Body of pancreas (tissue), 4 donors: ENCODE measurements around the gene C3orf20. TPM values are rescaled to one million over a fixed set of nuclear protein-coding genes. Genes with fewer than 3 reads are reported as not detected.

Experiments
- ATAC-seq: fragments of 150-250 bp; one replicate; pipeline ENCODE4 v1.9.1; 2016
- DNase-seq, 4 donors: peaks; one replicate each; pipeline ENCODE4 v3.0.0-alpha.2; 2019
- H3K27ac ChIP-seq, 4 donors: fragments of 200-600 bp; sonication (generic); 1 replicate in 3 of 4; 2 replicates in 1 of 4; pipeline versions ENCODE4 v1.5.1 to v1.6.1; 2016 to 2019; ENCODE audit warnings: mild to moderate bottlenecking in 1 of 4, mixed read lengths in 1 of 4, moderate library complexity in 1 of 4
- H3K27me3 ChIP-seq, 2 donors: fragments of 200-600 bp; sonication (generic); one replicate each; pipeline ENCODE4 v1.6.0; 2016; ENCODE audit warnings: mild to moderate bottlenecking in 1 of 2
- H3K36me3 ChIP-seq, 2 donors: fragments of 200-600 bp; sonication (generic); replicated peaks in 1 of 2; 2 replicates each; pipeline ENCODE4 v1.5.1; 2016; ENCODE audit warnings: low read depth in 2 of 2; ENCODE audit not compliant: insufficient read depth in 1 of 2
- H3K4me1 ChIP-seq: fragments of 200-600 bp; sonication (generic); one replicate; pipeline ENCODE4 v1.6.0; 2016
- H3K4me3 ChIP-seq, 2 donors: fragments of 200-600 bp; sonication (generic); 1 replicate in 1 of 2; 2 replicates in 1 of 2; pipeline ENCODE4 v1.5.1; 2016 to 2019
- H3K9me3 ChIP-seq, 3 donors: fragments of 200-600 bp; sonication (generic); 1 replicate in 2 of 3; 2 replicates in 1 of 3; pipeline ENCODE4 v1.5.1; 2016
- POLR2A ChIP-seq, 3 donors: fragments of 450-650 bp; IDR thresholded peaks; one replicate each; pipeline ENCODE4 v1.6.1; 2016; ENCODE audit warnings: antibody characterized with exemption in 3 of 3, mild to moderate bottlenecking in 2 of 3
- WGBS, 2 donors: methylation state at CpG; one replicate each; pipeline ENCODE4 v1.1.5; 2017; 5-methylcytosine and 5-hydroxymethylcytosine counted together
- intact Hi-C: fragments of 100-400 bp; cut with DNase I; formaldehyde crosslinking; loops from one replicate; pipeline ENCODE4 v1.15.1; 2023
- total RNA-seq, 2 donors: library from RNA; depleted of rRNA; stranded (reverse); fragments of >200 nt; gene quantifications; one replicate each; pipeline ENCODE4 v1.1.0, GENCODE V29; 2016
- TF ChIP-seq, protein P1 (sequence below), 7 experiments: fragments of 450-650 bp in 4 of 7; fragments of 200-600 bp in 3 of 7; sonication (generic) in 3 of 7; IDR thresholded peaks; one replicate each; pipeline ENCODE4 v1.5.1; 2016 to 2019; ENCODE audit warnings: antibody characterized with exemption in 7 of 7

Gene C3orf20
- total RNA-seq, 2 donors from 2014 or later, result not detected

DNA sequence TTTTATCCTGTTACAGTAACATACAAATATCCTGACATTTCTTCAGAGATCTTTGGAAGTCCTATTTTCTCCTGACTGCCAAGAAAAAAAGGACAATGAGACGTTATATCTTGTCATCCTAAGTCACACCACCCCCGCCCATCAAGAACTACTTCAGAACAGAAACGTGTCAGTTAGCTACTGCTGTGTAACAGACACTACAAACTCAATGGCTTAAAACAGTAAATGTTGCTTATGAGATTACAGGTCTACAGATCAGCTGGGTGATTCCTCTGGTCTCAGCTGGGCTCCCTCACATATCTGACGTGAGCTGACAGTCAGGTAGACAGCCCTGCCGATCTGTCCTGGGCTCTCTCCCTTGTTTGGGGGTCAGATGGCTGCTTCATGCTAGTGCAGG is 43.8 kb upstream of the C3orf20 start:
- Histone ChIP-seq H3K27me3 (no peaks in the 10 kb centered on the region), H3K9me3 (no peaks in the 10 kb centered on the region), H3K4me3 (no peak overlapping the region), H3K27ac (no peak overlapping the region), H3K4me1 (no peaks in the 10 kb centered on the region), H3K36me3 (no peaks in the 10 kb centered on the region)
- DNase-seq (no peak), ATAC-seq (no peak)
- intact Hi-C loops, result loop anchor here (10.0 kb wide), 1 partner anchor 284 kb away; no protein-coding TSS in a partner anchor
- WGBS, 2 donors, result 84 to 88% methylated on average over 4 to 5 of the region's 5 CpGs
- no peak for TF ChIP-seq POLR2A (IDR thresholded peaks at IDR 0.05)
- TF ChIP-seq, protein P1, sequence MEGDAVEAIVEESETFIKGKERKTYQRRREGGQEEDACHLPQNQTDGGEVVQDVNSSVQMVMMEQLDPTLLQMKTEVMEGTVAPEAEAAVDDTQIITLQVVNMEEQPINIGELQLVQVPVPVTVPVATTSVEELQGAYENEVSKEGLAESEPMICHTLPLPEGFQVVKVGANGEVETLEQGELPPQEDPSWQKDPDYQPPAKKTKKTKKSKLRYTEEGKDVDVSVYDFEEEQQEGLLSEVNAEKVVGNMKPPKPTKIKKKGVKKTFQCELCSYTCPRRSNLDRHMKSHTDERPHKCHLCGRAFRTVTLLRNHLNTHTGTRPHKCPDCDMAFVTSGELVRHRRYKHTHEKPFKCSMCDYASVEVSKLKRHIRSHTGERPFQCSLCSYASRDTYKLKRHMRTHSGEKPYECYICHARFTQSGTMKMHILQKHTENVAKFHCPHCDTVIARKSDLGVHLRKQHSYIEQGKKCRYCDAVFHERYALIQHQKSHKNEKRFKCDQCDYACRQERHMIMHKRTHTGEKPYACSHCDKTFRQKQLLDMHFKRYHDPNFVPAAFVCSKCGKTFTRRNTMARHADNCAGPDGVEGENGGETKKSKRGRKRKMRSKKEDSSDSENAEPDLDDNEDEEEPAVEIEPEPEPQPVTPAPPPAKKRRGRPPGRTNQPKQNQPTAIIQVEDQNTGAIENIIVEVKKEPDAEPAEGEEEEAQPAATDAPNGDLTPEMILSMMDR (IDR thresholded peaks at IDR 0.05), result no peak

DNA sequence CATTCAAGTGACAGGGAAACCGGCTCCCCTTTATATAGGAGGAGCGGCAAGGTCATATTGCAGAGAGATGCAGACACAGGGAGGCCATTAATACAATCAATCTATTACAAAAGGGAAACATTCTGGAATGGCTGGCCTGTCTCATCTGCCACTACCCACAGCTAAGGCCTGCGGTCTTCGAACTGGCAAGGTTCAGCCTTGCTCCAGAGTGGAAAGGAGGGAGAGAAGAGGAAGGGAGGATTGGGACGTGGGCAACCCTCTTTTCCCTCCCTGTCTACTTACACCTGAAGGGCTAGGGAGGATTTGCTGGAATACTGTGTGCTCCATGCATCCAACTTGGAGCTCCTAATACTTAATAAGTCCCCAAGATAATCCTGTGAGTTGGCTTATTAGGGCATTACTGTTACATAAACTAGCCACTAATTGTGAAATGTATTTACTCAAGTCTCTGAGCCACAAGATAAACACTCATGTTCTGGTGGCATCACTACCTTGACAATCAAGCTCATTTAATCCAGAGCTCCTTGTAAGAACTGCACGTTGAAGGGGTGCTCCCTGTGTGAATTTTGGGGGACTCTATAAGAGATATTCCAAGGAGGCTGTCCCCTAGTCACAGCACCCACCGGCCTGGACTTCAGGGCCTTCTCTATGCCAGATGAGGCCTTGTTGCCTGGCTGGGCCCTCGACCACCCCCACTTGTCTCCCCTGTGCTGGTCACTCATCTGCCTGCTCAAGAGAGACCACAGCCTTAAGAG is 43.1 kb upstream of the C3orf20 start:
- no peak for DNase-seq
- Histone ChIP-seq H3K9me3 (no peaks in the 10 kb centered on the region), H3K27me3 (no peaks in the 10 kb centered on the region), H3K27ac (no peak overlapping the region), H3K36me3 (no peaks in the 10 kb centered on the region), H3K4me1 (no peaks in the 10 kb centered on the region), H3K4me3 (no peak overlapping the region)
- intact Hi-C loops, result loop anchor here (10.0 kb wide), 1 partner anchor 283 kb away; no protein-coding TSS in a partner anchor
- ATAC-seq, result no peak
- WGBS, 2 donors, result 77 to 84% methylated on average over 6 to 8 of the region's 8 CpGs
- no peak for TF ChIP-seq POLR2A (IDR thresholded peaks at IDR 0.05)

DNA sequence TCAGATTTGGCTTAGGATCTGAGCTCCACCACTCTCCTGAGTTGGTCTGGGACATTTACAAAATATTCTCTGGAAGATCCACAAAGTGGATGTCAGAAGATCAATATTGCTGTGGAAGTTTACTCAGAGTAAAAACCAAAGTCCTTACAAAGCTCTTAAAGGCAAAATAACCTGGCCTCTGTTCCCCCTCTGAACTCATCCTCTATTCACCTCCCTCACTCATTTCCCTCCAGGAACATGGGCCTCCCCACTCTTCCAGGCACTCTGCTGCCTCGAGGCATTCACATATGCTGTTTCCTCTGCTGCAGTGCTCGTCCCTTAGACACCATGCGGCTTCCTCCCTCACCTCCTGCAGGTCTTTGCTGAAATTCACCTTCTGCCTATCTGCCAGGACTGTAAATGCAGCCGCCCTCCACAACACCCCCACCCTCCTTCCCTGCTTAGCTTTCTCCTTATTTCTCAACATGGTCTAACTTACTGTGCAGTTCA is 42.5 kb upstream of the C3orf20 start:
- DNase-seq (no peak), ATAC-seq (no peak)
- H3K4me3 ChIP-seq, result no peak overlapping the region
- 66 to 73% methylated on average over 4 of the region's 4 CpGs for WGBS, 2 donors
- intact Hi-C loops, result loop anchor here (10.0 kb wide), 1 partner anchor 282 kb away; no protein-coding TSS in a partner anchor
- no peak overlapping the region for H3K27ac ChIP-seq
- no peaks in the 10 kb centered on the region for H3K4me1 ChIP-seq
- H3K9me3 ChIP-seq, result no peaks in the 10 kb centered on the region
- TF ChIP-seq, protein P1 (IDR thresholded peaks at IDR 0.05), result no peak
- no peak for TF ChIP-seq POLR2A (IDR thresholded peaks at IDR 0.05)
- H3K27me3 ChIP-seq, result no peaks in the 10 kb centered on the region
- H3K36me3 ChIP-seq, result no peaks in the 10 kb centered on the region

DNA sequence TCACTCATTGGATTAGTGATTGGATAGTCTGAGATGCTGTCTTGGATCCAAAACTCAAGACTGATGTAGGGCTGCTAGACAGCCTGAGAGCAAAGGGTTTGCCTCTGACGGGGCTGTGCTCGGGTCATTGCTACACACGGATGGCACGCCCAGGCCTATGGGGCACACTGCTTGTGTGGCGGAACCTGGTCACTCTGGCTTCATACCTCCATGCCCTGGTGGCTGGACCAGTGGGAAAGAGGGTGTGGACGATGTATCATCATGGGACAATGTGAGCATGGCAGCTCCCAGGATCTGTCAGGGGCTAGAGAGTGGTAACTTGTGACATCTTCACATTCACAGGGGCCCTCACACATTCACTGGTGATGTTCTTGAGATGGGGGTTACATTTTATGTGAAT is 41.5 kb upstream of the C3orf20 start:
- Histone ChIP-seq H3K36me3 (no peaks in the 10 kb centered on the region), H3K27me3 (no peaks in the 10 kb centered on the region), H3K4me1 (no peaks in the 10 kb centered on the region), H3K4me3 (no peak overlapping the region), H3K27ac (no peak overlapping the region), H3K9me3 (no peaks in the 10 kb centered on the region)
- intact Hi-C loops, result loop anchor here (10.0 kb wide), 1 partner anchor 281 kb away; no protein-coding TSS in a partner anchor
- peak; percentile 18 for ATAC-seq
- TF ChIP-seq, protein P1 (IDR thresholded peaks at IDR 0.05), result no peak
- TF ChIP-seq POLR2A (IDR thresholded peaks at IDR 0.05), result no peak
- 58 to 59% methylated on average over 2 to 6 of the region's 6 CpGs for WGBS, 2 donors
- DNase-seq, result no peak

DNA sequence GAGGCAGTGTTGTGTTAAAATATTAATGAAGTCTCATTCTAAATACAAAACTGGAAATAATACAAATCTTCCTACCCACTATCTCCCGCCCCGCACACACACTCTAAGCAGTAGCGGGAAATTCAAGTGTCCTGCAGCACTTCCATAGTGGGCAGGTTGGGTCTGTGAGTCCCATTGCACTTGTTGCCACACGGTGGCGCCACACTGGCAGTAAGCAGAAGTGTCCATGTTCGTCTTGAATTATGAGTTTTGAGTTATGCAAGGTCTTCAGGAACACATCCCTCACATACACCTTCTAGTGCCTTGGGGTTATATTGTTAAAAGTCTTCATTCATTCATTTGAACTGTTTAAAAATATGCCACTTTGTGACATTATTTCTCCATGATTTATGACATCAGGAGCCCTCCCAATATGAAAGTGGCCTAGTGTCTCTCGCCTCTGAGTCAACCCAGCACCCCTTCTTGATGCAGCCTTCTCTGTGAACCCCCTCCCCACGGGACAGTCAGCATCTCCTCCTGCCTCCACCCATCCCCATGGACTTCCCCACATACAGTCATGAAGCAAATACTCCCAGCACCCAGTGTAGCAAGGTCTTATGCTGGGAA is 41.0 kb upstream of the C3orf20 start:
- no peak overlapping the region for H3K4me3 ChIP-seq
- intact Hi-C loops, result loop anchor here (10.0 kb wide), 1 partner anchor 281 kb away; no protein-coding TSS in a partner anchor
- TF ChIP-seq, protein P1 (IDR thresholded peaks at IDR 0.05), result peak; percentile 63 to 84 (median 68)
- no peak for TF ChIP-seq POLR2A (IDR thresholded peaks at IDR 0.05)
- H3K4me1 ChIP-seq, result no peaks in the 10 kb centered on the region
- DNase-seq (peak; percentile 59 to 75 (median 66)), ATAC-seq (peak; percentile 62)
- 23 to 24% methylated on average over 8 of the region's 8 CpGs for WGBS, 2 donors
- H3K27me3 ChIP-seq, result no peaks in the 10 kb centered on the region
- no peaks in the 10 kb centered on the region for H3K36me3 ChIP-seq
- no peak overlapping the region for H3K27ac ChIP-seq
- H3K9me3 ChIP-seq, result no peaks in the 10 kb centered on the region
